ENCODE measurements around the gene RNF103. TPM values are rescaled to one million over a fixed set of nuclear protein-coding genes. Genes with fewer than 3 reads are reported as not detected.

RNF103 gene
- total RNA-seq, 4 donors from 2014 or later: 22.3 to 127 (median 102) TPM

- Histone ChIP-seq H3K27me3 (no peaks in the 10 kb centered on the region), H3K4me1 (peaks cover 0 to 18% (median 5%) of the 10 kb centered on the region in 4 donors), H3K27ac (no peak overlapping the region), H3K4me3 (no peak overlapping the region), H3K36me3 (no peaks in the 10 kb centered on the region), H3K9me3 (no peaks in the 10 kb centered on the region)
- TF ChIP-seq CTCF (IDR thresholded peaks at IDR 0.05) (no peak), POLR2A (IDR thresholded peaks at IDR 0.05) (no peak)
- DNase-seq: no peak
Measured at GRCh38 chr2:86557836-86558235, 65.8 kb downstream of the RNF103 start.

- no peak for DNase-seq
- peaks cover 0 to 9% (median 2%) of the 10 kb centered on the region in 4 donors for H3K4me1 ChIP-seq
- no peak overlapping the region for H3K4me3 ChIP-seq
- H3K36me3 ChIP-seq: no peaks in the 10 kb centered on the region
- H3K27ac ChIP-seq: no peak overlapping the region
- H3K9me3 ChIP-seq: no peaks in the 10 kb centered on the region
- H3K27me3 ChIP-seq: no peaks in the 10 kb centered on the region
- TF ChIP-seq CTCF (IDR thresholded peaks at IDR 0.05): no peak
- no peak for TF ChIP-seq POLR2A (IDR thresholded peaks at IDR 0.05)
Measured at GRCh38 chr2:86556508-86556907, 67.2 kb downstream of the RNF103 start.

Other genes starting within 250 kb of the RNF103 start
- gene KDM3A, start 182.5 kb downstream of the RNF103 start, total RNA-seq: 10 to 100 TPM; 42.9 to 93.1 (median 61.1) TPM
- 100 to 1,000 TPM; 104 to 139 (median 122) TPM for gene CHMP3, start 60.4 kb downstream of the RNF103 start, total RNA-seq
- gene RMND5A, start 96.4 kb upstream of the RNF103 start, total RNA-seq: 10 to 100 TPM; 26.4 to 98.6 (median 49.6) TPM
- 1 to 10 TPM; 3.4 to 8.9 (median 4.8) TPM for gene CD8A, start 167.0 kb upstream of the RNF103 start, total RNA-seq
- 10 to 100 TPM in 3 of 4 donors, 1 to 10 TPM in 1; 3.8 to 30.5 (median 21.6) TPM for gene CD8B, start 238.0 kb upstream of the RNF103 start, total RNA-seq

All from Peyer's patch (tissue), 4 donors.